ENCODE measurements around the gene C4A. TPM values are rescaled to one million over a fixed set of nuclear protein-coding genes. Genes with fewer than 3 reads are reported as not detected.

C4A gene
- total and polyA plus RNA-seq, 2 of the 13 experiments (the other 11 are each of a cell fraction or from before 2014, with no cell fraction given) = 165 to 478 TPM

- TF ChIP-seq ARID4A (CRISPR knock-in tag; IDR thresholded peaks at IDR 0.05; ENCODE audit: borderline replicate concordance) (peak; percentile 68; the same call in 1 of the 2 replicates), POLR2G (IDR thresholded peaks at IDR 0.05; ENCODE audit: low read depth, low read length) (peak; percentile 90), SALL2 (CRISPR knock-in tag; IDR thresholded peaks at IDR 0.05) (peak; percentile 95), ZXDC (CRISPR knock-in tag; IDR thresholded peaks at IDR 0.05) (peak; percentile 61; the same call in 1 of the 2 replicates), ZNF644 (CRISPR knock-in tag; IDR thresholded peaks at IDR 0.05; ENCODE audit: low read depth) (peak; percentile 80; the same call in 1 of the 2 replicates), ZNF547 (CRISPR knock-in tag; IDR thresholded peaks at IDR 0.05) (peak; percentile 93; the same call in 1 of the 2 replicates), ETV6 (CRISPR knock-in tag; conservative IDR thresholded peaks at IDR 0.05) (peak; percentile 91), MZF1 (CRISPR knock-in tag; IDR thresholded peaks at IDR 0.05; ENCODE audit: borderline replicate concordance) (no peak), ZNF670 (CRISPR knock-in tag; IDR thresholded peaks at IDR 0.05; ENCODE audit: borderline replicate concordance) (peak; percentile 68; the same call in 1 of the 2 replicates), KMT2A (CRISPR knock-in tag; IDR thresholded peaks at IDR 0.05) (peak; percentile 64; the same call in 1 of the 2 replicates), SATB2 (CRISPR knock-in tag; IDR thresholded peaks at IDR 0.05) (no peak), KLF15 (CRISPR knock-in tag; IDR thresholded peaks at IDR 0.05; ENCODE audit: borderline replicate concordance) (no peak; the same call in 1 of the 2 replicates), TSC22D2 (CRISPR knock-in tag; IDR thresholded peaks at IDR 0.05; ENCODE audit: borderline replicate concordance) (0 out of 2 replicates have a peak, but pooled peaks have one; percentile 74), ONECUT2 (CRISPR knock-in tag; IDR thresholded peaks at IDR 0.05) (no peak), RBFOX2 (IDR thresholded peaks at IDR 0.05; ENCODE audit: low read depth, low read length) (peak; percentile 91), ZNF782 (CRISPR knock-in tag; IDR thresholded peaks at IDR 0.05; ENCODE audit: borderline replicate concordance) (peak; percentile 75; the same call in 1 of the 2 replicates), ZNF451 (CRISPR knock-in tag; IDR thresholded peaks at IDR 0.05) (peak; percentile 72; the same call in 1 of the 2 replicates), KDM6A (CRISPR knock-in tag; IDR thresholded peaks at IDR 0.05; ENCODE audit: low read depth) (0 out of 2 replicates have a peak, but pooled peaks have one; percentile 13), MTERF4 (CRISPR knock-in tag; IDR thresholded peaks at IDR 0.05) (peak; percentile 72; the same call in 1 of the 2 replicates), NFKBIZ (CRISPR knock-in tag; IDR thresholded peaks at IDR 0.05) (peak; percentile 59; the same call in 1 of the 2 replicates), MAFK (conservative IDR thresholded peaks at IDR 0.05 in 1 of 2, IDR thresholded peaks at IDR 0.05 in 1 of 2; ENCODE audit: low read length in 2 of 2) (no peak)
Measured at GRCh38 chr6:32047855-32048766, 66.3 kb downstream of the C4A start (continued).

Measured in HepG2 (cell line).